K562 (cell line): ENCODE data around the gene TMEM100. TPM values are rescaled to one million over a fixed set of nuclear protein-coding genes. Genes with fewer than 3 reads are reported as not detected.
A peak's percentile ranks its signal among the peaks of the same experiment; 100 is the strongest.

Source experiments
- ATAC-seq: fragments of 200-7000 bp; cut with Tn5 transposase; 3 replicates; pipeline ENCODE4 v1.9.1; 2020; ENCODE audit warnings: moderate library complexity
- BruUV-seq: library from RNA; stranded (reverse); fragments of 400-500 nt; replicated peaks from 2 replicates; lab custom pipeline; 2021; lab: Mats Ljungman, UMichigan
- CTCF ChIA-PET: fragments of 300-600 bp; formaldehyde crosslinking; extraction: SDS; loops from one replicate; lab custom pipeline; 2021; ENCODE audit warnings: low intra/inter-chr PET ratio; lab: Yijun Ruan, JAX
- POLR2A ChIA-PET: fragments of 300-600, 350-650 bp; sonication (Branson Sonifier 250); formaldehyde crosslinking; extraction: SDS; loops from one replicate; lab custom pipeline; 2021; ENCODE audit warnings: antibody characterized with exemption, inconsistent platforms; lab: Yijun Ruan, JAX
- DNase-seq, 4 experiments: peaks; one replicate each; pipeline versions ENCODE4 v3.0.0 to v3.0.0-alpha.2; 2011 to 2018; ENCODE audit warnings: low spot score in 3 of 4, mixed read lengths in 3 of 4; ENCODE audit errors: extremely low read depth in 1 of 4
- FAIRE-seq: peaks from 2 replicates; lab custom pipeline; 2011; peaks lifted over from hg19 to GRCh38; lab: Jason Lieb, UNC
- H2AFZ ChIP-seq: 2 replicates; pipeline ENCODE4 v1.6.0; 2011; ENCODE audit warnings: low read depth, low read length, control low read depth, inconsistent platforms
- H3K27ac ChIP-seq: fragments of 200-600 bp; 3 replicates; pipeline ENCODE4 v1.8.0; 2011; ENCODE audit warnings: low read depth, mild to moderate bottlenecking, control low read depth, inconsistent platforms, low read length, moderate library complexity, mixed read lengths; ENCODE audit errors: extremely low read depth
- H3K27me3 ChIP-seq, 2 experiments: fragments of 300-600 bp in 1 of 2; 2 replicates in 1 of 2; 3 replicates in 1 of 2; pipeline versions ENCODE4 v1.6.0 to v1.8.0; 2011; ENCODE audit warnings: inconsistent platforms in 2 of 2, low read length in 2 of 2, mild to moderate bottlenecking in 1 of 2, mixed read lengths in 1 of 2, moderate library complexity in 1 of 2; ENCODE audit not compliant: control insufficient read depth in 2 of 2, insufficient read depth in 2 of 2
- H3K36me3 ChIP-seq: fragments of 300-600 bp; 3 replicates; pipeline ENCODE4 v1.8.0; 2011; ENCODE audit warnings: mild to moderate bottlenecking, low read length, inconsistent platforms; ENCODE audit not compliant: control insufficient read depth, insufficient read depth
- H3K4me1 ChIP-seq, 2 experiments: fragments of 200-600 bp in 1 of 2; replicated peaks in 1 of 2; 2 replicates in 1 of 2; 3 replicates in 1 of 2; pipeline versions ENCODE4 v1.5.1 to v1.8.0; 2011; ENCODE audit warnings: inconsistent platforms in 2 of 2, low read length in 2 of 2, mild to moderate bottlenecking in 1 of 2, mixed read lengths in 1 of 2, moderate library complexity in 1 of 2; ENCODE audit not compliant: control insufficient read depth in 2 of 2, insufficient read depth in 2 of 2
- H3K4me2 ChIP-seq: 2 replicates; pipeline ENCODE4 v1.6.1; 2011; ENCODE audit warnings: low read length, control low read depth, inconsistent platforms, mixed read lengths; ENCODE audit not compliant: insufficient read depth
- H3K4me3 ChIP-seq: fragments of 200-600 bp; sonication (generic), shearing (Covaris generic); 2 replicates; pipeline ENCODE4 v1.5.1; 2016; ENCODE audit warnings: control low read depth, inconsistent platforms
- H3K79me2 ChIP-seq: fragments of 200-600 bp; 3 replicates; pipeline ENCODE4 v1.8.0; 2011; ENCODE audit warnings: low read length, inconsistent platforms; ENCODE audit not compliant: control insufficient read depth, insufficient read depth
- H3K9ac ChIP-seq, 2 experiments: 2 replicates each; pipeline versions ENCODE4 v1.6.0 to v1.6.1; 2011; ENCODE audit warnings: low read depth in 2 of 2, low read length in 2 of 2, control low read depth in 1 of 2, inconsistent platforms in 1 of 2, mild to moderate bottlenecking in 1 of 2, mixed read lengths in 1 of 2; ENCODE audit not compliant: insufficient read depth in 1 of 2
- H3K9me1 ChIP-seq: one replicate; pipeline ENCODE4 v1.6.0; 2011; ENCODE audit warnings: inconsistent platforms, mild to moderate bottlenecking, low read length, moderate library complexity; ENCODE audit not compliant: control insufficient read depth, insufficient read depth
- H3K9me3 ChIP-seq: replicated peaks from 2 replicates; pipeline ENCODE4 v1.5.1; 2011; ENCODE audit warnings: low read depth, low read length, inconsistent platforms; ENCODE audit not compliant: control insufficient read depth, insufficient read depth
- H4K20me1 ChIP-seq: replicated peaks from 2 replicates; pipeline ENCODE4 v1.6.1; 2011; ENCODE audit warnings: low read length, inconsistent platforms, mixed read lengths; ENCODE audit not compliant: control insufficient read depth, insufficient read depth
- ATF3 ChIP-seq, 2 experiments: fragments of 450-650 bp in 1 of 2; sonication (generic) in 1 of 2; formaldehyde crosslinking in 1 of 2; IDR thresholded peaks in 1 of 2; conservative IDR thresholded peaks in 1 of 2; 2 replicates each; pipeline versions ENCODE4 v1.6.1 to v1.8.1; 2016 to 2023; ENCODE audit warnings: mild to moderate bottlenecking in 2 of 2, moderate library complexity in 2 of 2, inconsistent platforms in 1 of 2, missing genetic modification reagents in 1 of 2
- CEBPG ChIP-seq, 3 experiments: fragments of 200-800 bp in 1 of 3; sonication (Bioruptor generic) in 1 of 3; sonication (generic) in 1 of 3; formaldehyde crosslinking in 1 of 3; IDR thresholded peaks in 2 of 3; conservative IDR thresholded peaks in 1 of 3; 2 replicates each; pipeline versions ENCODE4 v1.6.1 to v1.8.0; 2016 to 2022; ENCODE audit warnings: missing compliant biosample characterization in 2 of 3, missing genetic modification characterization in 2 of 3, mild to moderate bottlenecking in 1 of 3, missing genetic modification reagents in 1 of 3
- FOSL1 ChIP-seq: fragments of 200-800 bp; sonication (Bioruptor generic); conservative IDR thresholded peaks from 2 replicates; pipeline ENCODE4 v1.6.1; 2016; ENCODE audit warnings: missing genetic modification characterization, missing compliant biosample characterization
- JUND ChIP-seq, 2 experiments: IDR thresholded peaks; 2 replicates in 1 of 2; 3 replicates in 1 of 2; pipeline ENCODE4 v1.6.1; 2011; ENCODE audit warnings: borderline replicate concordance in 2 of 2, low read depth in 2 of 2, low read length in 2 of 2, improper control_type of control experiment in 1 of 2, missing biosample characterization in 1 of 2, missing genetic modification characterization in 1 of 2, missing genetic modification reagents in 1 of 2
- MEF2D ChIP-seq: conservative IDR thresholded peaks from 2 replicates; pipeline ENCODE4 v1.6.1; 2016; ENCODE audit warnings: low read depth, missing genetic modification characterization, missing compliant biosample characterization
- TRIM28 ChIP-seq: fragments of 450-650 bp; IDR thresholded peaks from 2 replicates; pipeline ENCODE4 v1.6.1; 2017
- WHSC1 ChIP-seq: IDR thresholded peaks from one replicate; pipeline ENCODE4 v1.6.1; 2012; ENCODE audit warnings: low read length, control low read depth, inconsistent platforms
- ZEB2 ChIP-seq: fragments of 450-650 bp; IDR thresholded peaks from 2 replicates; pipeline ENCODE4 v1.6.1; 2016
- in situ Hi-C: fragments of 300-500 bp; cut with MboI; formaldehyde crosslinking; loops from 4 replicates; pipeline ENCODE4 v1.15.0; 2018; ENCODE audit warnings: inconsistent platforms, mixed read lengths
- intact Hi-C: fragments of 100-400 bp; cut with micrococcal nuclease; formaldehyde crosslinking; loops from 2 replicates; pipeline ENCODE4 v1.14.2; 2022
- polyA plus RNA-seq, 8 experiments: library from polyadenylated mRNA; depleted of rRNA in 4 of 8; stranded (reverse) in 5 of 8; unstranded in 3 of 8; fragments of >200 nt; fragmentation: Nextera tagmentation in 2 of 8; fragmentation: Illumina TruSeq in 1 of 8; extraction: Ambion mirVana in 2 of 8; extraction: Trizol in 1 of 8; gene quantifications; 2 replicates each; pipeline versions ENCODE4 v1.2.1 to v1.2.3, GENCODE V29; 2011 to 2014; ENCODE audit warnings: inconsistent platforms in 1 of 8, missing spikeins in 1 of 8
- total RNA-seq, 7 experiments: library from RNA; depleted of rRNA in 6 of 7; stranded (reverse); fragments of >200 nt in 6 of 7; fragmentation: Illumina TruSeq in 2 of 7; extraction: Trizol in 2 of 7; gene quantifications; 2 replicates each; pipeline versions ENCODE4 v1.2.1 to v1.2.3, GENCODE V29; 2011 to 2021; ENCODE audit warnings: low replicate concordance in 1 of 7

Gene TMEM100
- total and polyA plus RNA-seq, 9 of the 15 experiments (the other 6 are each of a cell fraction or from before 2014, with no cell fraction given), result 0.12 to 0.50 (median 0.19) TPM

DNA sequence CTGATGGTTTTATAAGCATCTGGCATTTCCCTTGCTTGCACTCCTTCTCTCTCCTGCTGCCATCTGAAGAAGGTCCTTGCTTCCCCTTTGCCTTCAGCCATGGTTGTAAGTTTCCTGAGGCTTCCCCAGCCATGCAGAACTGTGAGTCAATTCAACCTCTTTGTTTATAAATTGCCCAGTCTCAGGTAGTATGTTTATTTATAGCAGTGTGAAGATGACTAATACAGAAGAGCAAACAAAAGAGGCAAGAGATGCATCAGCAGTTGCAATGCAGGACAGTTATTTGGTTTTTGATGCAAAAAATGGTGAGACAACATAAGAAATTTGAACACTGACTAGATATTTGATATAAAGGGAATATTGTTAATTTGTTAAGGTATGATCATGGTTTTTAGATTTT lies 16.8 kb downstream of the TMEM100 start:
- Histone ChIP-seq H3K4me2 (no peak overlapping the region), H4K20me1 (no peaks in the 10 kb centered on the region), H3K9me3 (no peaks in the 10 kb centered on the region), H3K9ac (no peak overlapping the region), H3K4me1 (no peaks in the 10 kb centered on the region; a peak in 1 of 5 replicates), H3K9me1 (no peaks in the 10 kb centered on the region), H3K27ac (no peak overlapping the region), H3K27me3 (no peaks in the 10 kb centered on the region), H2AFZ (no peak overlapping the region), H3K4me3 (no peak overlapping the region), H3K79me2 (no peaks in the 10 kb centered on the region), H3K36me3 (no peaks in the 10 kb centered on the region)
- FAIRE-seq, result no peak
- ChIA-PET CTCF (no interaction called here), POLR2A (no interaction called here)
- in situ Hi-C loops (no loop called here), intact Hi-C loops (no loop called here)
- TF ChIP-seq ZEB2 (peak; percentile 25; the same call in 1 of the 2 replicates), MEF2D (0 out of 2 replicates have a peak, but pooled peaks have one; percentile 48), ATF3 (IDR thresholded peaks at IDR 0.05) (peak; percentile 66; the same call in 1 of the 2 replicates), ATF3 (CRISPR knock-in tag; conservative IDR thresholded peaks at IDR 0.05) (no peak), FOSL1 (tag) (peak; percentile 26; the same call in 1 of the 2 replicates), TRIM28 (no peak), CEBPG (CRISPR knock-in tag; IDR thresholded peaks at IDR 0.05) (no peak), CEBPG (tag; conservative IDR thresholded peaks at IDR 0.05 in 1 of 2, IDR thresholded peaks at IDR 0.05 in 1 of 2) (peak in 1 of 2 experiments; percentile 34; a peak in 1 of 4 replicates), WHSC1 (no peak), JUND (IDR thresholded peaks at IDR 0.05; ENCODE audit: borderline replicate concordance, low read depth, low read length) (0 out of 2 replicates have a peak, but pooled peaks have one; percentile 12), JUND (tag; IDR thresholded peaks at IDR 0.05; ENCODE audit: borderline replicate concordance, low read depth, low read length) (peak; percentile 25; the same call in 1 of the 3 replicates)
- ATAC-seq, result no peak
- BruUV-seq, result no TSS peak
- no peak for DNase-seq
